Measurements from ENCODE around the gene KIF14.
"Not testable (repeated sequence)": the region's sequence is repeated elsewhere in the genome, so short reads cannot be mapped to it uniquely, and the experiment has no call there.

Gene KIF14

GRCh38 chr1:200636681-200637080, 16.1 kb upstream of the KIF14 start:
- DNase-seq = no peak
- in situ Hi-C loops (cut with MboI; ENCODE audit: low pct_unique_long_range_greater_than_20kb, low sequenced_read_pairs) = loop anchor here (25.0 kb wide), 1 partner anchor 176 kb away; no protein-coding TSS in a partner anchor

- no peak for DNase-seq
- in situ Hi-C loops (cut with MboI; ENCODE audit: low pct_unique_long_range_greater_than_20kb, low sequenced_read_pairs) = loop anchor here (25.0 kb wide), 1 partner anchor 178 kb away; no protein-coding TSS in a partner anchor
Measured at GRCh38 chr1:200634261-200635122, 13.9 kb upstream of the KIF14 start.

- in situ Hi-C loops (cut with MboI; ENCODE audit: low pct_unique_long_range_greater_than_20kb, low sequenced_read_pairs) = loop anchor here (25.0 kb wide), 1 partner anchor 181 kb away; no protein-coding TSS in a partner anchor
- no peak for DNase-seq
Measured at GRCh38 chr1:200631375-200631774, 10.8 kb upstream of the KIF14 start.

GRCh38 chr1:200630515-200630899, 10.0 kb upstream of the KIF14 start:
- in situ Hi-C loops (cut with MboI; ENCODE audit: low pct_unique_long_range_greater_than_20kb, low sequenced_read_pairs) = loop anchor here (25.0 kb wide), 1 partner anchor 182 kb away; no protein-coding TSS in a partner anchor
- not testable (repeated sequence) for DNase-seq

GRCh38 chr1:200629876-200630514, 9.4 kb upstream of the KIF14 start:
- DNase-seq = no peak
- in situ Hi-C loops (cut with MboI; ENCODE audit: low pct_unique_long_range_greater_than_20kb, low sequenced_read_pairs) = loop anchor here (25.0 kb wide), 1 partner anchor 182 kb away; no protein-coding TSS in a partner anchor

GRCh38 chr1:200628223-200628881, 7.8 kb upstream of the KIF14 start:
- no peak for DNase-seq
- in situ Hi-C loops (cut with MboI; ENCODE audit: low pct_unique_long_range_greater_than_20kb, low sequenced_read_pairs) = loop anchor here (25.0 kb wide), 1 partner anchor 184 kb away; no protein-coding TSS in a partner anchor

GRCh38 chr1:200627575-200628222, 7.1 kb upstream of the KIF14 start:
- DNase-seq = no peak
- in situ Hi-C loops (cut with MboI; ENCODE audit: low pct_unique_long_range_greater_than_20kb, low sequenced_read_pairs) = loop anchor here (25.0 kb wide), 1 partner anchor 185 kb away; no protein-coding TSS in a partner anchor

GRCh38 chr1:200626853-200627534, 6.4 kb upstream of the KIF14 start:
- in situ Hi-C loops (cut with MboI; ENCODE audit: low pct_unique_long_range_greater_than_20kb, low sequenced_read_pairs) = loop anchor here (25.0 kb wide), 1 partner anchor 185 kb away; no protein-coding TSS in a partner anchor
- no peak for DNase-seq

- DNase-seq = peak; percentile 19
Measured at GRCh38 chr1:200625381-200625824, 4.9 kb upstream of the KIF14 start.

GRCh38 chr1:200624679-200625335, 4.3 kb upstream of the KIF14 start:
- in situ Hi-C loops (cut with MboI; ENCODE audit: low pct_unique_long_range_greater_than_20kb, low sequenced_read_pairs) = loop anchor here (25.0 kb wide), 1 partner anchor 187 kb away; no protein-coding TSS in a partner anchor
- DNase-seq = no peak

More at GRCh38 chr1:200625381-200625824, 4.9 kb upstream of the KIF14 start:
- in situ Hi-C loops (cut with MboI; ENCODE audit: low pct_unique_long_range_greater_than_20kb, low sequenced_read_pairs) = loop anchor here (25.0 kb wide), 1 partner anchor 187 kb away; no protein-coding TSS in a partner anchor

GRCh38 chr1:200619894-200620272, 668 bp downstream of the KIF14 start:
- DNase-seq = no peak
- in situ Hi-C loops (cut with MboI; ENCODE audit: low pct_unique_long_range_greater_than_20kb, low sequenced_read_pairs) = no loop called here

- in situ Hi-C loops (cut with MboI; ENCODE audit: low pct_unique_long_range_greater_than_20kb, low sequenced_read_pairs) = no loop called here
- no peak for DNase-seq
Measured at GRCh38 chr1:200610846-200611245, 9.7 kb downstream of the KIF14 start.

GRCh38 chr1:200602632-200603031, 17.9 kb downstream of the KIF14 start:
- no peak for DNase-seq
- in situ Hi-C loops (cut with MboI; ENCODE audit: low pct_unique_long_range_greater_than_20kb, low sequenced_read_pairs) = no loop called here

- no peak for DNase-seq
- in situ Hi-C loops (cut with MboI; ENCODE audit: low pct_unique_long_range_greater_than_20kb, low sequenced_read_pairs) = no loop called here
Measured at GRCh38 chr1:200590001-200590400, 30.6 kb downstream of the KIF14 start.

- in situ Hi-C loops (cut with MboI; ENCODE audit: low pct_unique_long_range_greater_than_20kb, low sequenced_read_pairs) = no loop called here
- peak; percentile 9 for DNase-seq
Measured at GRCh38 chr1:200588698-200589097, 31.9 kb downstream of the KIF14 start.

- in situ Hi-C loops (cut with MboI; ENCODE audit: low pct_unique_long_range_greater_than_20kb, low sequenced_read_pairs) = no loop called here
- DNase-seq = no peak
Measured at GRCh38 chr1:200564319-200564718, 56.2 kb downstream of the KIF14 start.

- in situ Hi-C loops (cut with MboI; ENCODE audit: low pct_unique_long_range_greater_than_20kb, low sequenced_read_pairs) = no loop called here
- peak; percentile 26 for DNase-seq
Measured at GRCh38 chr1:200561856-200562214, 58.7 kb downstream of the KIF14 start.
